ENCODE data around the gene TRAF1. TPM values are rescaled to one million over a fixed set of nuclear protein-coding genes. Genes with fewer than 3 reads are reported as not detected.
A peak's percentile ranks its signal among the peaks of the same experiment; 100 is the strongest.

The TRAF1 gene
- total RNA-seq, 4 donors from 2014 or later = 1.2 to 14.3 (median 7.1) TPM

DNA sequence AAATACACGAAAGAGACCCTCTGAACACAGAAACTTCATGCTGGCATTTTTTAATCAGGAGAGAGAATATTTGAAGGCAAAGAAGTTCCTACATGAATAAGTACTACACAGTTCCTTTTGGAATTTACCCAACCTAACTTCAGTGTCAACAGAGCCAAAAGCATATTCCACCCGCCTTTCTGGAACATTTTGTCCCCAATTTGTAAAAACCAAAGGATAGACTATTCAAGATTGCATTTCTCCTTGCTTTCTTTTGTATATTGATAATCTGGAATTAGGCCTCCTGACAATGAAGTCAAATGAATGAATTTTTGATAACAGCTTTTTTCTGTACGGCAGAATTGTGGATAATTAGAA is 39.4 kb upstream of the TRAF1 start:
- TF ChIP-seq EP300 (IDR thresholded peaks at IDR 0.05) (no peak), POLR2AphosphoS5 (IDR thresholded peaks at IDR 0.05) (peak; percentile 85)

DNA sequence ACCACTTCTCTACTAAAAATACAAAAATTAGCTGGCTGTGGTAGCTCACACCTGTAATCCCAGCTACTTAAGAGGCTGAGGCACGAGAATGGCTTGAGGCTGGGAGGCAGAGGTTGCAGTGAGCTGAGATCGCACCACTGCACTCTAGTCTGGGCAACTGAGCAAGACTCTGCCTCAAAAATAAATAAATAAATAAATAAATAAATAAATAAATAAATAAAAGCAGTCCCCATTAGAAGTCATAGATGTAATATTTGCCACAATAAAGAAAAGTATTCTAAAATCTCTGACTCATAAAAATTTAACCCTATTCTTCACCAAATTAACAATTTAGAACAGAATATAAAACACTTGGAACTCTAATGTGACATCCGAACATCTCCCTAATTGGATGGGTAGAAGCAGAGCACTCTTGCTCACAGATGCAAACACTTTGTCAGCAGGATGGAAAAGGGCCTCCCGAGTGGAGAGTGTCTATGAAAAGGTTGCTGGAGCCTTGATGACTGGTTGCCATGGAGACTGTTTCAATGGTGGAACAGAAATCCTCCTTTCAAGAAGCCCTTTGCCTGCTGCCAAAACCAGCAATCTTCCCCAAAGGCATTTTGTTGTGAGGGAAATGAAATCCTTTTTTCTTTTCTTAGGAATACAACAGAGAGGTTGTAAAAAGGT is 38.9 kb upstream of the TRAF1 start:
- peak overlapping the region; percentile 72 to 90 (median 82) for H3K27ac ChIP-seq
- no peak overlapping the region for H3K4me3 ChIP-seq
- TF ChIP-seq POLR2AphosphoS5 (IDR thresholded peaks at IDR 0.05) (no peak), EP300 (IDR thresholded peaks at IDR 0.05) (no peak)
- TF ChIP-seq, protein P1, sequence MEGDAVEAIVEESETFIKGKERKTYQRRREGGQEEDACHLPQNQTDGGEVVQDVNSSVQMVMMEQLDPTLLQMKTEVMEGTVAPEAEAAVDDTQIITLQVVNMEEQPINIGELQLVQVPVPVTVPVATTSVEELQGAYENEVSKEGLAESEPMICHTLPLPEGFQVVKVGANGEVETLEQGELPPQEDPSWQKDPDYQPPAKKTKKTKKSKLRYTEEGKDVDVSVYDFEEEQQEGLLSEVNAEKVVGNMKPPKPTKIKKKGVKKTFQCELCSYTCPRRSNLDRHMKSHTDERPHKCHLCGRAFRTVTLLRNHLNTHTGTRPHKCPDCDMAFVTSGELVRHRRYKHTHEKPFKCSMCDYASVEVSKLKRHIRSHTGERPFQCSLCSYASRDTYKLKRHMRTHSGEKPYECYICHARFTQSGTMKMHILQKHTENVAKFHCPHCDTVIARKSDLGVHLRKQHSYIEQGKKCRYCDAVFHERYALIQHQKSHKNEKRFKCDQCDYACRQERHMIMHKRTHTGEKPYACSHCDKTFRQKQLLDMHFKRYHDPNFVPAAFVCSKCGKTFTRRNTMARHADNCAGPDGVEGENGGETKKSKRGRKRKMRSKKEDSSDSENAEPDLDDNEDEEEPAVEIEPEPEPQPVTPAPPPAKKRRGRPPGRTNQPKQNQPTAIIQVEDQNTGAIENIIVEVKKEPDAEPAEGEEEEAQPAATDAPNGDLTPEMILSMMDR (IDR thresholded peaks at IDR 0.05) = no peak
- no peaks in the 10 kb centered on the region for H3K9me3 ChIP-seq
- 63 to 72% methylated on average over 4 of the region's 4 CpGs for WGBS, 2 donors (ENCODE audit: low coverage in 1 of 2)
- no peaks in the 10 kb centered on the region for H3K27me3 ChIP-seq
- H3K4me1 ChIP-seq = peaks cover 4 to 26% (median 10%) of the 10 kb centered on the region in 3 donors
- peak; percentile 70 for ATAC-seq
- peaks cover 0 to 31% of the 10 kb centered on the region in 2 donors for H3K36me3 ChIP-seq

More for the DNA sequence above, 39.4 kb upstream of the TRAF1 start:
- Histone ChIP-seq H3K36me3 (peaks cover 0 to 26% of the 10 kb centered on the region in 2 donors), H3K4me1 (peaks cover 4 to 28% (median 10%) of the 10 kb centered on the region in 3 donors), H3K4me3 (no peak overlapping the region), H3K27me3 (no peaks in the 10 kb centered on the region), H3K27ac (peak overlapping the region; percentile 72 to 90 (median 82)), H3K9me3 (no peaks in the 10 kb centered on the region)
- WGBS, 2 donors (ENCODE audit: low coverage in 1 of 2) = 35 to 41% methylated on average over 3 of the region's 3 CpGs
- peak; percentile 89 for ATAC-seq

DNA sequence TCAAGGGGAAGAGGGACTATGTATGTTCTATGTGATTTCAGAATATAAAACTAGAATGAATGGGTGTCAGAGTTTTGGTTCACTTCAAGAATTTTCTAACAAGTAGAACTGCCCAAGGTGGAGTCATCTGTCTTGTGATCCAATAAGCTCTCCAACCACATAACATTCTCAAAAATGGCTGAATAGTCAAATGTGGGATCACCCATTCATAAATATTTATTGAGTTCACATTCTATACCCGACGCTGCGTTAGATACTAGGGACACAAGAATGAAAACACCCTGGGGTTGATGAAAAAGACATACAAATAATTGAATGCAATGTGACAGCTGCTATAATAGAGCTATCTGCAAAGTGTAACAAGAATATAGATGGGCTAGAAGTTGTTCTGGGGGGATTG is 35.3 kb upstream of the TRAF1 start:
- TF ChIP-seq, protein P1 (IDR thresholded peaks at IDR 0.05) = no peak
- TF ChIP-seq POLR2AphosphoS5 (IDR thresholded peaks at IDR 0.05) = no peak
- no peak for TF ChIP-seq EP300 (IDR thresholded peaks at IDR 0.05)
- TF ChIP-seq POLR2A (IDR thresholded peaks at IDR 0.05) = no peak
- Histone ChIP-seq H3K9me3 (no peaks in the 10 kb centered on the region), H3K27me3 (no peaks in the 10 kb centered on the region), H3K36me3 (peaks cover 0 to 41% of the 10 kb centered on the region in 2 donors), H3K4me1 (peaks cover 4 to 19% (median 10%) of the 10 kb centered on the region in 3 donors), H3K27ac (no peak overlapping the region), H3K4me3 (no peak overlapping the region)
- WGBS, 2 donors (ENCODE audit: low coverage in 1 of 2) = 83 to 92% methylated on average over 3 of the region's 3 CpGs
- no peak for ATAC-seq

DNA sequence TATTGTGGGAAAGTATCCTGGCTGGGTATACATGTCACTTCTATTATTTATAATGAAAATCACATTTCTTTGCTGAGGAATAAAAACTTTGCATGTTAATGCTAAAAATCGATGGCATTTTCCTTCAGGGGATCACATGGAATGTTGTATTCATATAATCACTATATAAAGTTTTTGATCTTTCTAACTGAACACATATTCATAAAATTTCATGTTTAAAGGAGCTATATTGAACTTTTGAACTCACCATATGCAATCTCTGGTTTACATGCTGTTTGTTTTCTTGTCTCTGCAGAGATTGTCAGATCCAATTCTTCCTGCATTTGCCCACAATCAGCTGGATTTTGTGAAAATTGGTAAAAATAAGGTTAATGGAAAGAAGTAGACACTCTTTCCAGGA is 33.4 kb upstream of the TRAF1 start:
- no peak for TF ChIP-seq POLR2AphosphoS5 (IDR thresholded peaks at IDR 0.05)
- TF ChIP-seq EP300 (IDR thresholded peaks at IDR 0.05) = no peak
- TF ChIP-seq, protein P1 (IDR thresholded peaks at IDR 0.05) = no peak
- TF ChIP-seq POLR2A (IDR thresholded peaks at IDR 0.05) = no peak
- H3K27ac ChIP-seq = no peak overlapping the region
- WGBS, 2 donors (ENCODE audit: low coverage in 1 of 2) = 55 to 61% methylated on average over 1 of the region's 1 CpG

DNA sequence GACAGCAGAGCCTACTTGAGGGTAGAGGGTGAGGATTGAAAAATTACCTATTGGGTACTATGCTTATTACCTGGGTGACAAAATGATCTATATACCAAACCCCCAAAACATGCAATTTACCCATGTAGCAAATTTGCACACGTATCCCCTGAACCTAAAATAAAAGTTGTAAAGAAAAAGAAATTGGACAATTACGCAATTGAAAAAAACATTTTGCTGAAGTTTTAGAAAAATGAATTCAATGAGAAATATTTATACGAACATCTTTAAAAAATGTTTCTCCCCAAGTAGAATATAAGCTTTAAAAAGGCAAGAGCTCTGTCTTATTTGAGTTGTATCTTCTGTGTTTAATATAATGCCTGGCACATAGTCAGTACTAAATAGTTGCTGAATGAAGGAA is 30.3 kb upstream of the TRAF1 start:
- Histone ChIP-seq H3K36me3 (peaks cover 0 to 36% of the 10 kb centered on the region in 2 donors), H3K4me3 (no peak overlapping the region), H3K4me1 (no peaks in the 10 kb centered on the region), H3K27ac (no peak overlapping the region), H3K27me3 (no peaks in the 10 kb centered on the region), H3K9me3 (no peaks in the 10 kb centered on the region)
- no peak for ATAC-seq
- 86 to 94% methylated on average over 3 of the region's 3 CpGs for WGBS, 2 donors (ENCODE audit: low coverage in 1 of 2)
- TF ChIP-seq POLR2AphosphoS5 (IDR thresholded peaks at IDR 0.05) (no peak), EP300 (IDR thresholded peaks at IDR 0.05) (no peak), POLR2A (IDR thresholded peaks at IDR 0.05) (no peak)
- TF ChIP-seq, protein P1 (IDR thresholded peaks at IDR 0.05) = no peak

More for the DNA sequence above, 33.4 kb upstream of the TRAF1 start:
- H3K36me3 ChIP-seq = peaks cover 0 to 41% of the 10 kb centered on the region in 2 donors
- peaks cover 0 to 1% (median 1%) of the 10 kb centered on the region in 3 donors for H3K4me1 ChIP-seq
- H3K4me3 ChIP-seq = no peak overlapping the region
- H3K9me3 ChIP-seq = no peaks in the 10 kb centered on the region
- no peaks in the 10 kb centered on the region for H3K27me3 ChIP-seq
- ATAC-seq = no peak
